Medulla oblongata (tissue), 1 donor: ENCODE measurements around the gene ZDHHC16.
A peak's percentile ranks its signal among the peaks of the same experiment; 100 is the strongest.
"Not testable (repeated sequence)": the region's sequence is repeated elsewhere in the genome, so short reads cannot be mapped to it uniquely, and the experiment has no call there.

Experiments used
- DNase-seq: peaks from one replicate; pipeline ENCODE4 v3.0.0-alpha.2; 2015; ENCODE audit errors: extremely low spot score

ZDHHC16 gene

GRCh38 chr10:97445722-97446639, at the start of gene ZDHHC16, which contains the start of gene EXOSC1:
Gene ZDHHC16, plus strand, starts transcription at chr10:97446175. Its CDS starts 5,501 bp downstream, at chr10:97451676.
Gene EXOSC1, minus strand, starts transcription at chr10:97446006. Its CDS starts 21 bp downstream, at chr10:97445985.
- peak; percentile 99 for DNase-seq

- DNase-seq = no peak
These were observed 46.0 kb upstream of the ZDHHC16 start for GRCh38 chr10:97399843-97400545.

- peak; percentile 99 for DNase-seq
These were observed 45.1 kb upstream of the ZDHHC16 start, which contains the start of gene RRP12 for GRCh38 chr10:97400665-97401454. Gene RRP12, minus strand, starts transcription at chr10:97401340. Its CDS starts 109 bp downstream, at chr10:97401231.

DNA sequence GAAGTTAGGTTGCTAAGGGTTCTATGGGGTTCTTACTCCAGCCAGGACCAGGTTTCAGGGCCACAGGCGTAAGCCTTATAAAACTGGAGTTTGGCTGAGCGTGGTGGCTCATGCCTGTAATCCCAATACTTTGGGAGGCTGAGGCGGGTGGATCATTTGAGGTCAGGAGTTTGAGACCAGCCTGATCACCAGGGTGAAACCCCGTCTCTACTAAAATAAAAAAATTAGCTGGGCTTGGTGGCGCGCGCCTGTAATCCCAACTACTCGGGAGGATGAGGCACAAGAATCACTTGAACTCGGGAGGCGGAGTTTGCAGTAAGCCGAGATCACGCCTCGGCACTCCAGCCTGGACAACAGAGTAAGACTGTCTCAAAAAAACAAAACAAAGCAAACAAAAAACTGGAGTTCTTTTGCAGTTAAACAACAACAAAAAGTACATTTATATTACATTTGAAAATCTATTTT, 44.5 kb upstream of the ZDHHC16 start:
- no peak for DNase-seq

- DNase-seq = no peak
These were observed 41.9 kb upstream of the ZDHHC16 start for GRCh38 chr10:97404044-97404443.

GRCh38 chr10:97406064-97406463, 39.9 kb upstream of the ZDHHC16 start:
- peak; percentile 73 for DNase-seq

DNA sequence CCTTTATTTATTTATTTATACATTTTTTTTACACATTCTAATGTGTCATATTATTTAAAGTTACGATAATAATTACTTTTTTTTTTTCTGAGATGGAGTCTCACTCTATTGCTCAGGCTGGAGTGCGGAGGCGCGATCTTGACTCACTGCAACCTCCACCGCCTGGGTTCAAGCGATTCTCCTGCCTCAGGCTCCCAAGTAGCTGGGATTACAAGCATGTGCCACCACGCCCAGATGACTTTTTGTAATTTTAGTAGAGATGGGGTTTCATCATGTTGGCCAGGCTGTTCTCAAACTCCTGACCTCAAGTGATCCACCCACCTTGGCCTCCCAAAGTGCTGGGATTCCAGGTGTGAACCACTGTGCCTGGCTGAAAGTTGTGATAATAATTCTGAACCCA, 39.5 kb upstream of the ZDHHC16 start:
- DNase-seq = not testable (repeated sequence)

DNA sequence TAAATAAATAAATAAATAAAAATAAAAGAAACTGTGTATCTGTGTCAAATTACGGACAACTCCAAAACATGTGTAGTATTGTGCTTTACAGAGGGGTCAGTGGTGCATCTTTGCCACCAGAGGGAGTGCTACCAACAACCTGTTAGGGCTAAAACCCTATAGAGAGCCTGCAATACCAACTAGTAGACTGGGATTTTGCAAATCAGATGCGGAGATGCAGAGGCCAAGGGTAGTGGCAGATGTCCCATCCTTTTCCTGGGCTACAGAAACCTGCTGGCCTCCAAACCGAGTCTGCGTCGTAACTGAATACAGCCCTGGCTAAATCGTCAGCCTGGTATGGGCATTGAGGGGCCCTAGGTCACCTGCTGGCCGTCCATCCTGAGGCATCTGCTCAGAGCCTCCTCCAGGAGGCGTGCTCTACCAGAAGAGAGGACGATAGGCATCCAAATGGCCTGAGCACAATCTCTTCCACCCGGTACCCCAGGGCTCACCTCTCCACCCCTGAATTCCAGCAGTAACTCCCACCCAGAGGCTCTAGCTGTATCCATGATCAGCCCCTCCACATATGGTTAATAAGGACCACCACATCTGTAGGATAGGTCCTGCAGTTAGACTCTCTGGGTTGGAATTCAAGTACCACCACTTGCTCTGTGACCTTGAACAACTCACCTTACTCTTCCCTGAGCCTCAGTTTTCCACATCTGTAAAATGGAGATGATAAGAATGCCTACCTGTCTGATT, 38.6 kb upstream of the ZDHHC16 start:
- DNase-seq = peak; percentile 81

DNA sequence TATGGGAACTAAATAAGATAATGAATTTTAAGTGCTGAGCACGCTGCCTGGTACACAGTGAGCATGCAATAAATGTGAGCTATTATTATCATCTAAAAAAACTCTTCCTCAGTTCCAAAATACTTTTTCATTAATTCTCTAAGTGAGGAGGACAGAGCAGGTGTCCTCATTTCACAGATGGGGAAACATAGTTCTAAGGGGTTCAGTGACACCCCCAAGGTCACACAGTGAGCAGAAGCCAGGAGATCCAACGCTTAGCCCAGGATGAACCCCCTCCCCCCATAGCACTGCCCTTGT, 38.1 kb upstream of the ZDHHC16 start:
- no peak for DNase-seq

DNA sequence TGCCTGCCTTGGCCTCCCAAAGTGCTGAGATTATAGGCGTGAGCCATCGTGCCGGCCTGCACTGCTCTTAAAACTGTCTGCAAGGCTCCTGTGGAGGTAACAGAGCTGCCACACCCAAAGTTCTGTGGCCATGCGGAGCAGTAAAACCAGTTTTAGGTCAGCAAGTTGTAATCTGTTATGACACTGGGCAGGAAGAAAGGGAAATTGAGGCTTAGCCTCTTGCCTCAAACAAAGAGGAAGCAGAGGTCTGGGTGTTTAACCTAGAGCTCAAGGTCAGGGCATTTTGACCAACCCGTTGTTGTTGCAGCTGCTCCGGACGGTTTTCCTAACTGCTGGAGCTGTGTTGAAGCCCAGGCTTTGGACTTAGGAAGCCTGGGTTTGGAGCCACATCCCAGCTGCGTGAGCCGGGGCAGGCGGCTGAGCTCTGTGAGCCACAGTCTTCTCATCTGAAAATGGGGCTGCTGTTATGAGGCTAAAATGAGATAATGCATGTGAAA, 37.4 kb upstream of the ZDHHC16 start:
- DNase-seq = no peak

DNA sequence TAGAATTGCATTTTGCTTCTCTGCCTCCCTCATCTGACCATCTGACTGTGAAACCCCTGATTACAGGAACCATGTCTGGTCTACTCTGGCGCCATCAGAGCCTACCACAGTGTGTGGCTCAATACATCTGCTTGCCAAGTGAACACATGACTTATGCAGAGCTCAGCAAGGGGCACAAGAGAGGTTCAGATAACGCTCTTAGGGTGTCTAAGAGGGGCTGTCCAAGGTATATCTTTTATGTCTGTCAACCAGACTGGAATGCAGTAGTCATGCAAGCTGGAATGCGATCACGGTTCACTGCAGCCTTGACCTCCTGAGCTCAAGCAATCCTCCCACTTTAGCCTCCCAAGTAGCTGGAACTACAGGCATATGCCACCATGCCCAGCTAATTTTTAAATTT, 34.6 kb upstream of the ZDHHC16 start:
- no peak for DNase-seq

DNA sequence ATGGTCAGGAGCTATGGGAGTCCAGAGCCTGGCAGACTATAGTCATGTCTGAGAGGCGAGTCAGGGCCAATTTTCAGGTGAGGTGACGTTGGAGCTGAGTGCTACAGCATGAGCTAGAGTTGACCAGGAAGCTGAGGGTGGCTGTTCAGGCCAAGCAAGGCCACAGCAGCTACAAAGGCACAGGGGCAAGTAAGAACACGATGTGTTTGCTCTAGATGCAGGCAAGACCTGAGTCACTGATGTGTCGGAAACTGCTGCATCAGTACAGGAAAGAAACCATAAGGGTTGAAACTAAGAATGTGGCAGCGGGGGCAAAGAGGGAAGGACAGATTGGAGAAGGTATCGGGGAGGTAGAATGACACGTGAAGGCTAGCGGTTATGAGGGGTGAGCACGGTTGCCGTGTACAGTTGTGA, 33.1 kb upstream of the ZDHHC16 start:
- DNase-seq = no peak

DNA sequence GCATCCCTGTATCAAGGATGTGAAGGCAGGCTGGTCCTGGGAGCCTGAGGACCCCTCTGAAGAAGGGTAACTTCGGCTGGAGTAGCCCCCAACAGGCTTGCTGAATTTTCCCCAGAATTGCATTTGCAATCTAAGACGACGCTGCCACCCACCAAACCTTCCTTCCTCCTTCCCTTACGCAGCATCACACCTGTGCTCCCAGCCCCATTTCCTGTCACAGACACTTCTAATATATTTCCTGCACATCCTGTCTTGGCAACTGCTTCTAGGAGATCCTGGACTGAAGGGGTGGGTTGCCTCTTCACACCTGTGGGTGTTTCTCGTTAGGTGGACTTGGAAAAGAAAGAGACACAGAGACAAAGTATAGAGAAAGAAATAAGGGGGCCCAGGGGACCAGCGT, 29.4 kb upstream of the ZDHHC16 start:
- no peak for DNase-seq

DNA sequence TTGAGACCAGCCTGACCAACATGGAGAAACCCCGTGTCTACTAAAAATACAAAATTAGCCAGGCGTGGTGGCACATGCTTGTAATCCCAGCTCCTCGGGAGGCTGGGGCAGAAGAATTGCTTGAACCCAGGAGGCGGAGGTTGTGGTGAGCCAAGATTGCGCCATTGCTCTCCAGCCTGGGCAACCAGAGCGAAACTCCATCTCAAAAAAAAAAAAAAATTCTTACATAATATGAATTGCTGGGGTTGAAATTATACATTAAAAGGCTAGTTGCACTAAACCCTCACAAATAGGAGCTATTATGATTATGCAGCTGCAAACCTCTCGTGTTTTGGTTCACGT, 22.2 kb upstream of the ZDHHC16 start:
- not testable (repeated sequence) for DNase-seq

DNA sequence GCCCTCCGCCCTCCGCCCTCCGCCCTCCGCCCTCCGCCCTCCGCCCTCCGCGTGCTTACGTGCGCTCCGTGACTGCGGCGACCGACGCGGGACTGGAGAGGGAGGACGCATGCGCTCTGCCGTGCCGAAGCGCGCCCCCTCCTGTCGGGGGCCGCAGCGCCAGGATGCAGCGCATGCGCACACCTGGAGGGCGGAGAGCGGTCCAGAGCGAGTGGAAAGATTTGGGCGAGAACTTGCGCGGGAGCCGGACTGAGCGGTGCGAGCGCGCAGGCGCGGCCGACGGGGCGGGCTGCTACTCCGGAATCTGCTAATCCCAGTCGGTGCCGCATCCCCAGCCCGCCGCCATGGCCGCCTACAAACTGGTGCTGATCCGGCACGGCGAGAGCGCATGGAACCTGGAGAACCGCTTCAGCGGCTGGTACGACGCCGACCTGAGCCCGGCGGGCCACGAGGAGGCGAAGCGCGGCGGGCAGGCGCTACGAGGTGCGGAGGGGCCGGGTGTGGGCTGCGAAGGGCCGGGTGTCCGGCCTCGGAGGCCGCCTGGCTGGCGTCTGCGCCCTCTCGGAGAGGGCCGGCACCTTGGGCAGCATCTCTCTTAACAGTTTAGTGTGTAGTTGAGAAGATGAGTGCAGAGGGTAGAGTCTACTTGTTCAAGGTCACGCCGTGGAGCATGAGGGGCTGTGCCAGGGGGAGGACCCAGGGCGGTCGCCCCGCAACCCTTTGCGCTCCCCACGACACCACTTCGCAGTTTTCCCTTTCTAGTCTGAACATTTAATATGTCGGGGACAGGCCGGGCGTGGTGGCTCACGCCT, 19.8 kb upstream of the ZDHHC16 start, which contains the start of gene PGAM1:
Gene PGAM1 (plus strand): TSS at position 228 of the 812 bp plus-strand sequence. CDS start 117 bp downstream, at position 345.
- peak; percentile 98 for DNase-seq

DNA sequence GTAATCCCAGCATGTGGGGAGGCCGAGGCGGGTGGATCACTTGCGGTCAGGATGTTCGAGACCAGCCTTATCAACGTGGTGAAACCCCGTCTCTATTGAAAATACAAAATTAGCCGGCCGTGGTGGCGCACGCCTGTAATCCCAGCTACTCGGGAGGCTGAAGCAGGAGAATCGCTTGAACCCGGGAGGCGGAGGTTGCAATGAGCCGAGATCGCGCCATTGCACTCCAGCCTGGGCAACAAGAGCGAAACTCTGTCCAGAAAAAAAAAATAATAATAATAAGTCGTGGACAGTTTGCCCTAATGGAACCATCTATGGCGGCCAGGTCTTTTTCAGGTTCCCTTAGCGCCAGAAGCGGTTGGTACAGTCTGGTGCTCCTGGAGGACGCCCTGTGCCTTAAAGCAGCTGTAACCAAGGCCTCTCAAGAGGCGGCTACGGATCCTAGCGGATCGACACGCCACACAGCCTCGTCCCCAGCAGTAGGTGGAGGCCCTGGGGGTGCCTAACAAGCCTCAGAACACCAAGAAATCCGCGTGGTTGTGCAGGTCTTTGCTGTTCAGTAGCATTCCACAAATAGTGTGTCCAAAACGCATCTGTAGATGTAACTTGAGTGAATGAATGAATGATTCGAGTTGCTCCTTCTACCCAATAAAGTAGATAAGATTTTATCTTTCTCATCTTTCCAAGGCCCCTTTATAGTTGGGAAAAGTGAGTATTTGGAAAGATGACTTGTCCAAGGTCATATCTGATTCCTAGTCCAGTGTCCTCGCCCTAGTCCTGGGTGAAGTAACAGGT, 19.0 kb upstream of the ZDHHC16 start:
- no peak for DNase-seq

DNA sequence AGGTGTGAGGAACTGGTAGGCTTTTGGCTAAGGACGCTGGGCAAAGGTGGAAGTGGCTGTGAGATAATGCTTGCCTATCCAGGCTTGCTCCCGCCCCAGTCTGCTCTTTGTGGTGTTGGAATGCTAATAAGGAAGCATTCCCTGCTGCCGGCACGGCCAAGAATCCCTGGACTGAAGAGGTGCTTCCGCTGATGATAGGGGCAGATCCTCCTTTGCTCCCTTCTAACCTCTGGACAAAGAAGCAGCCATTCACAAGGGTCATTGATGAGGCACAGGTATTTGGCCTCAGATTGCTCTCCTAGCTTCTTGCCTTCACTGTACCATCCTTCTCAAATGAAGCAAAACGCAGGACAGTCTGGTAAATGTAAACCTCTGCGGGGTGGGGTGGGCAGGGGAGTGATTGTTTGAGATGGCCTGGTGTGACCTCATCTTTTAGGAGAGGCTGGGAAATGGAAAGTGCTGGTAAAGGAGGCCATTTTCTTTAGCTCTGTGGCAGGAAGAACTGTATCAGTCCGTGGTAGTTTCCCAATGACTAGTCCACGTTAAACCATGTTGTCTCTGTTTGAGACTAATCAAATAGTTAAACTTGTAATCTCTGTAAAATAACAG, 18.3 kb upstream of the ZDHHC16 start:
- no peak for DNase-seq

GRCh38 chr10:97428572-97428981, 17.4 kb upstream of the ZDHHC16 start:
- DNase-seq = no peak

DNA sequence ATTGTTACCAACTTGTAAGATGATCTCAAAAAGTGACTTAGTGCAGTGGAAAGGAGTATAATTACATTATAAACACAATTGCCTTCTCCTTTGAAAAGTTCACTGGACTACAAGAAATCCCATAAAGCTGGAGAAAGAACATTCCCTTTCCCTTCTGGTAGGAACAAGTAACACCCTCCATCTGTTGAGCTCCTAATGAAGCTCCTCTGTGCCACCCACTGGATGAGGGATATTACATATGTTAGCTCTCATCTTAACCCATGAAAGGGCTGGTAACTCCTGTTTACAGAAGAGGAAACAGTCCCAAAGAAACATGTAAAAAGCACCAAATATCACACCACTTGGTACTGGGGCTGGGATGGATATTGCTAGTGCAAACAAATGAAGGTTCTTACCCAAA, 11.9 kb upstream of the ZDHHC16 start:
- DNase-seq = no peak
